GM19351 (cell line): Measurements from ENCODE around the gene BICDL2.
"Not testable (repeated sequence)": the region's sequence is repeated elsewhere in the genome, so short reads cannot be mapped to it uniquely, and the experiment has no call there.

ENCODE experiments used
- ATAC-seq: cut with Tn5 transposase; IDR thresholded peaks from one replicate; pipeline ENCODE4 v1.9.1; 2021; ENCODE audit warnings: mild to moderate bottlenecking, moderate library complexity; ENCODE audit not compliant: unreplicated experiment

BICDL2 gene

DNA sequence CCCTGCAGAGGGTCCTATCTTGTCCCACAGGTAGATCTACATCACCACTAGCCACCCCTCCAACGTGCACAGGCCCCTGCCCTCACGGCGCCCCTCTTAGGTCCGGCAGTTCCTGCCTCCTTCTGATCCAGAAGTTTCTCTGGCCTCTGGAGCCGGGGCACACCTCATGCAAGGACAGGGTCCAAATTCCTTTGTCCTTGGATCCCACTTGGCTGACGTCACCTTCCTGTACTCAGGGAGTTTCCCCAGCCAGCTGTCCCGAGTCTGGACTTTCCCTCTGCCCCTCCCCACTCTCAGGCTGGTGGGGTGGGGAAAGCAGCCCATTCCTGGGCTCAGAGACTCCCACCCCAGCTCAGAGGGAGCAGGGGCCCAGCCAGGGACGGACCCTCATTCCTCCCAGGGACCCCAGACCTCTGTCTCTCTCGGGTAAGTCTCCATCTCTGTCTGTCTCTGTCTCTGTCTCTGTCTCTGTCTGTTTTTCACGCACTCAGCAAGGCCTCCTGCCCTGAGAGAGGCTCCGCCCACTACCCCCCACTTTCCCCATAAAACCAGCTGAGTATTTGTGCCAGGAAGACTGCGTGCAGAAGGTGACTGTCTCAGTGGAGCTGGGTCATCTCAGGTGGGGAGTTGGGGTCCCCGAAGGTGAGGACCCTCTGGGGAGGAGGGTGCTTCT lies 28.5 kb upstream of the BICDL2 start, which contains the start of gene IL32:
IL32 (plus strand) TSS at position 572 of the 673 bp plus-strand sequence. CDS start 172 bp downstream, outside the sequence.
- ATAC-seq, result no peak

GRCh38 chr16:3063625-3064386 lies 27.1 kb upstream of the BICDL2 start:
- ATAC-seq, result no peak

DNA sequence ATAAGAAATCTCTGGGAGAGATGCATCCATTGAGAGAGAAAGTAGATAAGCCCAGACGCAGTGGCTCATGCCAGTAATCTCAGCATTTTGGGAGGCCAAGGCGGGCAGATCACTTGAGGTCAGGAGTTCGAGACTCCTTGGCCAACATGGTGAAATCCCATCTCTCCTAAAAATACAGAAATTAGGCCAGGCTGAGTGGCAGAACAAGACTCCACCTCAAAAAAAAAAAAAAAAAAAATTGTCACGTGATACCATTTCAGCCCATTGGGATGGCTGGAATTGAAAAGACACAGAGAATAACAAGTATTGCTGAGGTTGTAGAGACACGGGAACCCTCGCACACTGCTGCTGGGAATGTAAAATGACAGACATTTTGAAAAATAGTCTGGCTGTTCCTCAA lies 25.8 kb upstream of the BICDL2 start:
- no peak for ATAC-seq

GRCh38 chr16:3060339-3061127 lies 23.8 kb upstream of the BICDL2 start:
- no peak for ATAC-seq

DNA sequence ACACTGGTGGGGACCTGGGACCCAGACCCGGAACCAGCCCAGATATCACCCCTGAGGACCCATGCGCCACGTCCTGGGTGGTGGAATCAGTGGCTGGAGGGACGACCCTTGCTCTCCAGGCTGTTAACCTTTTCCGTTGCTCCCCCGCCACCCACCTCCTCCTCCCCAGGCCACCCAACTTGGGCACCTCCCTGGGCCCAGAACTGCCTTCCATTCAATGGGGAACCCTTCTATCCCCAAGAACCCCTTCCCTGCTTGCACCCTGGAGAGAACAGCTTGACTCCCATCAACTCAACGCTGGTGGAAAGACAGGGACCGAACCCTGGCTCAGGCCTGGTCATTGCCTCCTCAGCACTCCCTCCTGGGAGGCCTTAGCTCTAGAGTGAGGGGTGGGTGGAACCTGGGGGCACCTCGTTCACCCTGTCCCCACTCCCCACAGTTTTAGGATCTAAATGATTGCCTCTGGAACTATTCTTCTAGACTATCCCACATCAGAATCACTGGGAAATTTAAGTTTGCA lies 23.0 kb upstream of the BICDL2 start:
- ATAC-seq, result no peak

GRCh38 chr16:3059041-3059722 lies 22.4 kb upstream of the BICDL2 start:
- peak; percentile 73 for ATAC-seq

DNA sequence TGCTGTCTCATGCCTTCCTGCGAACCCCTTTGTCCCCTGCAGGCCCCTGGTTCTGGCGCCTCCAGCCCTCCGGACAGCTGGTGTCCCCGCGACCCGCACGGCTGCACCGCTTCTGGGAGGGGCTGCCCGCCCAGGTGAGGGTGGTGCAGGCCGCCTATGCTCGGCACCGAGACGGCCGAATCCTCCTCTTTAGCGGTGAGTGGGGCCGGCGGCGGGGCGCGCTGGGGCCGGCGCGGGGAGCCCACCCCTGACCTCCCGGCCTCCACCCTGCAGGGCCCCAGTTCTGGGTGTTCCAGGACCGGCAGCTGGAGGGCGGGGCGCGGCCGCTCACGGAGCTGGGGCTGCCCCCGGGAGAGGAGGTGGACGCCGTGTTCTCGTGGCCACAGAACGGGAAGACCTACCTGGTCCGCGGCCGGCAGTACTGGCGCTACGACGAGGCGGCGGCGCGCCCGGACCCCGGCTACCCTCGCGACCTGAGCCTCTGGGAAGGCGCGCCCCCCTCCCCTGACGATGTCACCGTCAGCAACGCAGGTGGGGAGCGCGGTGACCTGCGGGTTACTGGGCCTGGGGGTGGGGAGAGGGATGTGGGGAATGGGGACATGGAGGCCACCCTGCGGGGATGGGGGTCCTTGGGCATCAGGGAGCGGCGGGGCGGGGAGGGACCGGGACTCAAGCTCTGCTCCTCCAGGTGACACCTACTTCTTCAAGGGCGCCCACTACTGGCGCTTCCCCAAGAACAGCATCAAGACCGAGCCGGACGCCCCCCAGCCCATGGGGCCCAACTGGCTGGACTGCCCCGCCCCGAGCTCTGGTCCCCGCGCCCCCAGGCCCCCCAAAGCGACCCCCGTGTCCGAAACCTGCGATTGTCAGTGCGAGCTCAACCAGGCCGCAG lies 21.6 kb upstream of the BICDL2 start:
- peak; percentile 17 for ATAC-seq

- ATAC-seq, result no peak
Measured at GRCh38 chr16:3057181-3058138, 20.7 kb upstream of the BICDL2 start.

DNA sequence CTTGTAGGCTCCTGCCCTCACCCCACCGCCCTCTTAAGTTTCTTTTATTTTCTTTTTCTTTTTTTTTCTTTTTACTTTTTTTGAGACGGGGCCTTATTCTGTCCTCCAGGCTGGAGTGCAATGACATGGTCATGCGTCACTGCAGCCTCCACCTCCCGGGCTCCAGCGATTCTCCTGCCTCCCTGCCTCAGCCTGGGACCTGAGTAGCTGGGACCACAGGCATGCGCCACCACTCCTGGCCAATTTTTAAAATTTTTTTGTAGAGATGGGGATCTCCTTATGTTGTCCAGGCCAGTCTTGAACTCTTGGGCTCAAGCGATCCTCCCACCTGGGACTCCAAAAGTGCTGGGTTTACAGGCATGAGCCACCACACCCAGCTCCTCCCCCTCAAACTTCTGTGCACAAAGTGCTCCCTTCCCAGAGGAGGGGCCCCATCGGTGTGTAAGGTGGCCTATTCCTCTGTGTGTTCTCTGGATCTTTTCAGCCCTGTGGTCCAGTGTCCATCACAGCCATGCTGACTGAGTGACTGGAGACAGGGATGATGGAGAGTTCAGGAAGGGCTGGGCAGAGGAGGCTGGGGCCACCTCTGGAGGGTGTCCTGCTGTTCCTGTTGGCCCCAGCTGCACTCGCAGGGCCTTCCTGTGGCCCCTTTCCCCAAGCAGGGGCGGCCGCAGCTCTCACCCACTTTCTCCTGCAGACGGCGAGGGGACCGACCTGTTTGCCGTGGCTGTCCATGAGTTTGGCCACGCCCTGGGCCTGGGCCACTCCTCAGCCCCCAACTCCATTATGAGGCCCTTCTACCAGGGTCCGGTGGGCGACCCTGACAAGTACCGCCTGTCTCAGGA lies 19.8 kb upstream of the BICDL2 start:
- ATAC-seq, result no peak

DNA sequence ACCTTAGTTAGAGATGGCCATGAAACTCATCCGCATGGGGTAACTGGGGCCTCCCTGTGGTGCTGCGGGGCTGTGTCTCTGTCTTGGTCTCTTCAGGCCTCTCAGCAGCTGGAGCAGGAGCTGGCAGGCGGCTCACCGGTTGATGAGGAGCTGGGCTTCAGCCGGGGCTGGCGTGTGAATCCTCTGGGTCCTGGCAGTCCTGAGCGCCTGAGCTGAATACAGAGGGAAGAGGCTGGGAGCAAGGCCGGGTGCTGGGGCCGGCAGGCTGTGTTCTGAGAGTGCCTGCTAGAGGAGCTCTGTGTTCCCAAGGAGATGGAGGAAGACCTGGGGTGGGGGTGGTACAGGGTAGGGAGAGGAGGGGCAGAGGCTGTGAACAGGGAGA lies 19.0 kb upstream of the BICDL2 start:
- not testable (repeated sequence) for ATAC-seq

DNA sequence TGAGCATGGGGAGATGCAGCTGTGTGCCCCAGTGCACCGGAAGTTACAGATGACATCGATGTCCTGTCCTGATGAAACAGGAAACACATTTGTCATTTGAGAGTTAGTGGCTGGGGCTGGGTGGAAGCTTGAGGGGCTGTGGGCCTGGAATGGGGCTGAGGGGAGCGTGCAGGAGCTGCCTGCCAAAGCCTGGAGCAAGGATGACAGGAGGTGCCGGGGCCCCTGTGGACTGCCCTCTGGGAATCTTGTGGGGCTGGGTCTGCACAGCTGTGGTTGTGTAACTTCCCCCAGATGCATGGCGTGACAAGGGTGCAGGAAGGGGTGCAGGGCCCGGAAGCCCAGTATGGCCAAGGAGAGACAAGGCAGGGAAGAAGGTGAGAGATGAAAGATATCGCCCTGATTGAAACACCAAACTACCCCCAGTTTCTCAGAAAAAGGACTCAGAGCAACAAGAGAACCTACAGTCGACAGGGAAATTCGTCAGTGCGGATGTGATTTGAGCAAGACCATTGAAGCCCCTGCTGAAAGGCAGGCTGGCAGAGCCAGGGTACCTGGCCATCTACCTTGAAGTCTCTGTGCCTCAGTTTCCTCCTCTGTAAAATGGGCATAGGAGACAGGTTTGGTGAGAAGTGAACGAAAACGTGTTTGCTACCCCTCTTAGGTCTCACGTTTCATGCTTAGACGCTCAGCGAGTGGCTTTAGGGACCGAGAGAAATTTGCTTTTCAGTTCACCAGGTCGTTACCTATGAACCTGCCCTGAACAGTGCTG lies 18.4 kb upstream of the BICDL2 start:
- ATAC-seq, result no peak

DNA sequence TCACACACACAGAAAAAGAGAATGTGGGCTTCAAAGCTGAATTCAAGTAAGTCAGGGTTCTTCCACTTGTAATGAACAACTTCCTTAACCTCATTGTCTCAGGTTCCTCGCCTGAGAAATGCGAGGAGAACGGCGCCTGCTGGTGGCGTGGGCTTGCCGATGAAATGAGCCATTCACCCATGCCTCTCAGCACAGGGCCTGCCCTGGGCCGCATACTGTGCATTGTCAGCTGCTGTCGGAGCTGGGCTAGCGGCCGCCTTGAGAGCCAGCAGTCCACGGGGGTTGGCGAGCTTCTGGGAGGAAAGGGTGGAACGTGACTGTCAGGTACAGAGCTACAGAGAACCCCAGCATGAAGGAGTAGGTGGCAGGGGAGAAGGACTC lies 16.6 kb upstream of the BICDL2 start:
- ATAC-seq, result not testable (repeated sequence)

DNA sequence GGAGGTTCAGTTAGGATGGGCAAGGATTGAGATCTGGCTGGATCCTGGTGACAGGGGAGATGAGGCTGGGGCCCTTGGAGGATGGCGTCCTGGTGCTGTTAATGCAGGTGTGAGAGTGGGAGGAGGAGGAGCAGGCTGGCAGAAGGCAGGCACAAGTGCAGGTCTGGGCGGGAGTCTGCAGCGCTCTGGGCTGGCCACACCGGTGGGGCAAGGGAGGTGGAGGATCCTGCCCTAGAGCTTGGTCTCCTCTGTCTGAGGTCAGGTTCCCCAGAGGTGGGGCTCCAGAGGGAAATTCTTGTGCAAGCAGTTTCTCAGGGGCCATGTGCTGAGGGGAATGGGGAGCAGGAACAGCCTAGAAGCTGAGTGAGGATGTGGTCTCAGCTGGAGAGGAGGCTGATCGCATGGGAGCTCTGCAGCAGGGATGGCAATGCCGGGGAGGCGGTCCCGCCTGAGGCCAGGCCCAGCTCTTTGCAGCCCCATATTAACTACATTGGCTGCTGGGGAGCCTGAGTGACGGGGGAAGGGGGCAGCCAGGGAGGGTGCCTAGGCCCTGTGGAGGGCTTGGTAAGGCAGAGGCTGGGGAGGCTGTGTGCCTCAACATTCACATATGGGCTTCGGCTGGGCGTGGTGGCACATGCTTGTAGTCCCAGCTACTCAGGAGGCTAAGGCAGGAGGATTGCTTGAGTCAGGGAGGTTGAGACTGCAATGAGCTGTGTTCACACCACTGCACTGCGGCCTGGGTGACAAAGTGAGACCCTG lies 16.0 kb upstream of the BICDL2 start:
- ATAC-seq, result not testable (repeated sequence)

DNA sequence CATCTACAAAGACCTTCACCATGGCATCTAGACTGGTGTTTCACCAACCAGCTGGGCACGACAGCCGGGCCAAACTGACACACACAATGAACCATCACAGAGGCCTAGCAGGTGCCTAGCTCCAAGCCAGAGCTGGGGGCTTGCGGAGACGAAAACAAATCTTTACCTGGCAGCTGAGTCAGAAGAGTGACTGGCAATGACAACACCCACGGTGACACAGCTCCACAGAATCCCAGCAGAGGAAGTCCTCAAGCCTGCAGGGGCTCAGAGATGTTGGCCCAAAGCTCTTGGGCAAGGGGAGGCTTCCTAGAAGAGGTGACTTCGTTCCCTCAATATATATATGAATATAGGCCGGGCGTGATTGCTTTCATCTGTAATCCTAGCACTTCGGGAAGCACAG lies 14.8 kb upstream of the BICDL2 start:
- no peak for ATAC-seq

- ATAC-seq, result no peak
Measured at GRCh38 chr16:3051009-3051408, 14.3 kb upstream of the BICDL2 start.

DNA sequence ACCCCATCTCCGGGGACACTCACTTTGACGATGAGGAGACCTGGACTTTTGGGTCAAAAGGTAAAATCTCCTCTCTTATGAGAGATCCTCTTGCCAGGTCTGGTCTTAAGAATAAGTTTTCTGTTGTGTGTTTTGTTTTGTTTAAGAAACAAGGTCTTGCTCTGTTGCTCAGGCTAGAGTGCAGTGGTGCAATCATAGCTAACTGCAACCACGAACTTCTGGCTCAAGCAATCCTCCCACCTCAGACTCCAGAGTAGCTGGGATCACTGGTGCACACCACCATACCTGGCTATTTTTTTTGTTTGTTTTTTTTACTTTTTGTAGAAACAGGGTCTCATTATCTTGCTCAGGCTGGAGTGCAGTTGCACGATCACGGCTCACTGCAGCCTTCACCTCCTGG lies 13.7 kb upstream of the BICDL2 start:
- no peak for ATAC-seq
